Activated T-cell treated with anti-CD3 and anti-CD28 coated beads for 24 hours (primary cell): Measurements from ENCODE around the gene SPTBN2.

Experiments
- DNase-seq: peaks from one replicate; pipeline ENCODE4 v3.0.0-alpha.2; 2020; ENCODE audit warnings: low read depth

Gene SPTBN2

DNA sequence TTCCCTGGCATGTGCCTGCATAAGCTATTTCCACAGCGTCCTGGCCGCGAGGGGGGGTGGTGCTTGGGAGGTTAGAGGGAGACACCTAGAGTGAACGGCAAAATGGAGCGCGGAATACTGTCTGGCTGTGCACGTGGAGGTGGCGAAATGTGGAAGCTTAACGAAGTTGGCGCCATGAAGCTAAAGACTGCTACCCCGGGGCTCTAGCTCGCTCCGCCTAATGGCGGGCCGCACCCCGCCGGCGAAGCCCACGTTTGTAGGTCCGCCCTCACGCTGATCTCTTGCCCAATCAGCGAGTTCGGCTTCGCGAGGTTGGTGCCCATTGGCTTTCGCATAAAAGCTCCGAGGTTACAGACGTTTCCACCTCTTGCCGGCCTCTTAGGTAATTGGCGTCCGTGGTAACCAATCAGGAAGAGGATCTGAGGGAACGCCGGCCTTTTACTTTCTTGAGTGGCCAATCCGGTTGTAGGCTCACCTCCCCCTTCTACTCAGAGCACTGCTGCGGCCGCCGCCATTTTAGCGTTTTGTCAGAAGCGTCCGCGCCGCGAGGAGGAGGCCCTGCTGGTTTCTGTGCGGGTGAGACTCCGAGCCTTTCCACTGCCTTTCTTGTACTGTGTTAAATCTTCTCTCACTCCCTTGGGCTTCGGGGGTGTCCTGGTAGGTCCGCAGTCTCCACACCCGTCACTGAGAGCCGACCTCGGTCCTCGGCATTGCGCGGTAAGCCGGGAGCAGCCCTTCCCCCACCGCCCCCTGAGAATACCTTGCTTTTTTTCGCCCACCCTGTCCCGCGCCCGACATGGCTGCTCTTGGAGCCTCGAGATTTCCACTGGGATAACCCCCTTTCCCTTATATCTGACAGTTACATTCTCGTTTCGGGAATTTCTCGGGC, 90.6 kb downstream of the SPTBN2 start, which contains the start of gene RBM4:
RBM4 (plus strand) TSS at position 527 of the 889 bp plus-strand sequence. CDS start 1,009 bp downstream, outside the sequence.
- DNase-seq: peak; percentile 96

DNA sequence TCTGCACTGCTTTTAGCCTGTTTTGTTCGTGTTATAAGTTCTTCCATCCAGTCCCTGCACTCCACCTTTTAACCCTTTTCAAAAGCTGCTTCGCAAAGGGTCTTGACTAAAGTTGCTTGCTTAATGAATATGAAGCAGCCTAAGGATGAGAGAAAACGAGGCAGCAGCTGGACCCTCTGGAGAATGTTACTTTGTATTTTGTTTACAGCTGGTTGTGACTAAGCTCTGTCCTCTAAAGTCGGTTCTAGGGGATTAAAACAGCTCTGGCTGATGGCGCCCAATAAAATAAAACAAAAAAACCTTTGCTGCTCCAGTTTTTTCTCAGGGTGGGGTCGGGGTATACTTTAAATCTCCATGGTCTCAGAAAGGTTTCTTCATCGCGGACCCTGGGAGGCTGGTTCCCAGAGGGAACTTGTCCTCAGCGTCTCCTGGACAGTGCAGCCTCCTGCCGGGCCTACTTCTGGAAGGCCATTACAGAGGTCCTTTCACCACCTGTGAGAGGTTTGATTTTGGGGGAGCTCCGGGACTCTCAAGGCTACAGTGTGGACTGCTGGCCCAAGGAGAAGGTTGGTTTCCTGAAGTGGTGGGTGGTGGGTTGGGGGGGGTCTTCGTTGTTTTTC, 91.3 kb downstream of the SPTBN2 start:
- DNase-seq: no peak

DNA sequence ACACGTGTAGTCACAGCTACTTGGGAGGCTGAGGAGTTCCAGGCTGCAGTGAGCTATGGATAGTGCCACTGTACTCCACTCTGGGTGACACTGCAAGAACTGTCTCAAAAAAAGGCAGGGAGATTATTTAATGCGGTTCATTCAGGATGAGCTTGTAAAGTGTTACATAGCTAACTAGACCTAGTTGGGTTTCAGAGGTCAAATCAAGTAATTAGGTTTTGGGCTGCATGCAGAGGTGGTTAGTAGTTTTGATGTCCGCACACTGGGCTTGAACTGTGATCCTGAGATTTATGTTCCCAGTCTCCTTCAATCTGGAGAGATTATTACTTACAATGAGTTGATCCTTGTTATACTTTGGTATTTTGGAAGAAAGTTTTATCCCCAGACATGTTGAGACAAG, 92.6 kb downstream of the SPTBN2 start:
- no peak for DNase-seq
